GM18867 (cell line): ENCODE results near the gene WDR18.

Source experiments
- ATAC-seq: cut with Tn5 transposase; IDR thresholded peaks from one replicate; pipeline ENCODE4 v1.9.1; 2021; ENCODE audit warnings: mild to moderate bottlenecking, moderate library complexity; ENCODE audit not compliant: unreplicated experiment

The WDR18 gene

GRCh38 chr19:1041272-1041834, 57.2 kb downstream of the WDR18 start:
- no peak for ATAC-seq

GRCh38 chr19:1041835-1042685, 57.9 kb downstream of the WDR18 start:
- ATAC-seq = no peak

DNA sequence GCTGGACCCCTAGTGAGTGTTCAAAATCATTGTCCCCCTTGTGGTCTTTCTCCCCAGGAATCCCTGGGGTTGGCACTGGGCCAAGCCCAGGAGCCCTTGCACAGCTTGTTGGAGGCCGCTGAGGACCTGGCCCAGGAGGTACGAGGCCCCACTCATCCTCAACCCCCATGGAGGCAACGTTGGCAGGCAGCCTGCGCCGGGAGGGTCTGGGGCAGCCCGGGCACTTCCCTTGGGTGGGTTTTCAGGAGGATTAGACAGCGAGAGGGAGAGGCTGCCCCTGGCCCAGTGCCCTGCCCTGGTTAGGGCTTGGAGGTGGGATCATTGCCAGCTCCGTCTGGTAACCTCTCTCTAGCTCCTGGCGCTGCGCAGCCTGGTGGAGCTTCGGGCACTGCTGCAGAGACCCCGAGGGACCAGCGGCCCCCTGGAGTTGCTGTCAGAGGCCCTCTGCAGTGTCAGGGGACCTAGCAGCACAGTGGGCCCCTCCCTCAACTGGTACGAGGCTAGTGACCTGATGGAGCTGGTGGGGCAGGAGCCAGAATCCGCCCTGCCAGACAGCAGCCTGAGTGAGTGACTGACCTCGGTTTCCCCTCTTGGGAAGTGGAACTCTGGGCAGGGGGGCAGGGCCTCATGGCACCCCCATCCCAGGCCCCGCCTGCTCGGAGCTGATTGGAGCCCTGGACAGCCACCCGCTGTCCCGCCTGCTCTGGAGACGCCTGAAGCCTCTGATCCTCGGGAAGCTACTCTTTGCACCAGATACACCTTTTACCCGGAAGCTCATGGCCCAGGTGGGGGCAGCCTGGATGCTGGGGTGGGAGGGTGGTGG, 58.8 kb downstream of the WDR18 start:
- ATAC-seq = no peak
